Measurements from ENCODE around the gene EXOC6B.
"Not testable (repeated sequence)": the region's sequence is repeated elsewhere in the genome, so short reads cannot be mapped to it uniquely, and the experiment has no call there.

EXOC6B gene

DNA sequence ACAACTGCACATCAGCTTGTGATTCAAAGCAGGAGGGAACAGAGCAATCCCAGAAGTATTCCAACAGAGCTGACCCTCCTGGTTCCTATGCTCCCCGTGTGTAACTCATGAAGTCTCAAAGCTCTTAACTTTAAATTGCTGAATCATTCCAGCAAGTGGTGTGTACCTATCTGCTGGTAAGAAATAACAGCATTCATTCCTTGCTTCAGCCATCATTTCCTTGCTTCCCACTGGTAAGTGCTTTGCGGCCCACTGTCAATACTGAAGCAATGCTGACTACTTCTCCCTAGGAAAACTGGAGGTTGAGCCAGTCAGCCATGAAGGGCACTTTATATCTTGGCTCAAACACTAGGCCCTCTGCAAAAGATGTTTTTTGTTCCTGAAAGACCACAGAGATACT is 222.4 kb downstream of the EXOC6B start:
- no peaks in the 10 kb centered on the region for H3K27me3 Mint-ChIP-seq
- peaks cover 4% of the 10 kb centered on the region for H3K36me3 Mint-ChIP-seq
- H3K4me3 Mint-ChIP-seq, result no peak overlapping the region
- H3K27ac Mint-ChIP-seq, result no peak overlapping the region
- no peaks in the 10 kb centered on the region for H3K9me3 Mint-ChIP-seq
- peaks cover 14% of the 10 kb centered on the region for H3K4me1 Mint-ChIP-seq

DNA sequence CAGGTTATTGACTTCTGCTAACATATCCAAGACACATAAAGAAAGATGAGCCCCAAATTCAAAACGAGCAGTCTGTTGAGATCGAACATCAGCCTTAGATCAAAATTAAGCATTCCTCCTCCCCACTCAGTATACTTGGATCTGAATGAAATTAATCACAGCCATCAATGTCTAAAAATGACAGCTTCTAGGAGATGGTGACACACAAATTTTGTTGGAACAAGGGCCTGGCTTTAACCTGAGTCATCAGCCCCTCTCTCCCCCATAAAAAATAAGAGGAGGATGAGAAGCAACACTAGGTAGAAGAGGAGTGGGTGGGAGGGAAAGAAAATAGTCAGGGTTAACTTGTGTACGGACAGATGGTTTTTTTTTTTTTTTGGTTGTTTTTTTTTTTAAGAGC is 223.1 kb downstream of the EXOC6B start:
- Mint-ChIP-seq H3K4me1 (peaks cover 14% of the 10 kb centered on the region), H3K36me3 (peaks cover 2% of the 10 kb centered on the region), H3K27me3 (no peaks in the 10 kb centered on the region), H3K9me3 (no peaks in the 10 kb centered on the region), H3K4me3 (no peak overlapping the region), H3K27ac (no peak overlapping the region)

DNA sequence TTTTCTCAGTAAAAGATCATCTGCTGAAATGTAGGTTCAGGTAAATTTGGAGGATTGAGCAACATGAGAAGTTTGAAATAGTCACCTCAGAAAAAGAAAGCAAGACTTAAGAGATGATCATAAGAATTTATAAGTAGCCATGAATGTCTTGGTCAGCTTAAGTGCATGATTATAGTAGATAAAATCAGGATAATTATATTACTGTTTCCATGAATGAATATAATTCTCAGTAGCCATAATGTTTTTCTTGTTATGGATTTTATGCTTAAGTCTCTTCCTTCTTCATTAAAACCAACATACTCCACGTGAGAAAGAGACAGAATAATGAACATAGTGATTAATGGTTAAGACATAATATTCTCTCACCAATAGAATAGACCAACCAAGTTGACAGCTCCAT is 223.7 kb downstream of the EXOC6B start:
- Mint-ChIP-seq H3K9me3 (no peaks in the 10 kb centered on the region), H3K27ac (no peak overlapping the region), H3K4me1 (peaks cover 14% of the 10 kb centered on the region), H3K27me3 (no peaks in the 10 kb centered on the region), H3K4me3 (no peak overlapping the region), H3K36me3 (peaks cover under 1% of the 10 kb centered on the region)

- not testable (repeated sequence) for H3K27me3 Mint-ChIP-seq, H3K4me3 Mint-ChIP-seq, H3K4me1 Mint-ChIP-seq, H3K9me3 Mint-ChIP-seq, H3K27ac Mint-ChIP-seq, H3K36me3 Mint-ChIP-seq
These were observed 242.0 kb downstream of the EXOC6B start for GRCh38 chr2:72583836-72584235.

GRCh38 chr2:72583376-72583775 is 242.5 kb downstream of the EXOC6B start:
- Mint-ChIP-seq H3K4me3 (no peak overlapping the region), H3K4me1 (peaks cover 3% of the 10 kb centered on the region), H3K9me3 (no peaks in the 10 kb centered on the region), H3K27me3 (no peaks in the 10 kb centered on the region), H3K36me3 (peaks cover 9% of the 10 kb centered on the region), H3K27ac (no peak overlapping the region)

DNA sequence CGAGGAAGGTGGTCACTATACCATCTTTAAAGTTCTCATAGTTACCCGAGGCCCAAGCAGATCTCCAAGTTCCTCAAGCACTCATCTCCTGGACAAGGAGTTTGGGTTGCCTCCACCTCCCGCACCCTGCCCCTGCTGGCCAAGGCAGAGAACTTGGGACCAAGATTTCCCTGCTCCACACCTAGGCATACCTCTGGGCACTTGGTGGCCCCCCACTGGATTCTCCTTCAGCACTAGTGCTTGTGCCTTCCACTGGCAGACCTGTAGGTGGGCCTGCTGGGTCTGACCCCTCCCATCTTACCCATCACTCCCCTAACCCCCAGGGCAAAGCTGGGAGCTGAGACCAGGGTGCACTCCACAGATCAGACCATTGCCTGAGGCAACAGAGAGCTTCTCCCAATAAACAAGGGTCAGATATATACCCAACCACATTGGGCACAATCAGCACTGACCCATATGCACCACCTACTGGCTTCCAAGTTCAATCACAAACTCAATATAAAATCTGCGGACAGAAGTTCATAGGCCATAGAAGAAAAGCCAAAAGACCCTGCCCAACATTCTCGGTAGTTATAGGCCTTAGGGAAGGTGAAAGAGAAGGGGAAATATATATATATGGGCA is 244.2 kb downstream of the EXOC6B start:
- peaks cover 3% of the 10 kb centered on the region for H3K4me1 Mint-ChIP-seq
- no peaks in the 10 kb centered on the region for H3K9me3 Mint-ChIP-seq
- H3K36me3 Mint-ChIP-seq, result peaks cover 8% of the 10 kb centered on the region
- H3K4me3 Mint-ChIP-seq, result no peak overlapping the region
- H3K27ac Mint-ChIP-seq, result no peak overlapping the region
- H3K27me3 Mint-ChIP-seq, result no peaks in the 10 kb centered on the region

DNA sequence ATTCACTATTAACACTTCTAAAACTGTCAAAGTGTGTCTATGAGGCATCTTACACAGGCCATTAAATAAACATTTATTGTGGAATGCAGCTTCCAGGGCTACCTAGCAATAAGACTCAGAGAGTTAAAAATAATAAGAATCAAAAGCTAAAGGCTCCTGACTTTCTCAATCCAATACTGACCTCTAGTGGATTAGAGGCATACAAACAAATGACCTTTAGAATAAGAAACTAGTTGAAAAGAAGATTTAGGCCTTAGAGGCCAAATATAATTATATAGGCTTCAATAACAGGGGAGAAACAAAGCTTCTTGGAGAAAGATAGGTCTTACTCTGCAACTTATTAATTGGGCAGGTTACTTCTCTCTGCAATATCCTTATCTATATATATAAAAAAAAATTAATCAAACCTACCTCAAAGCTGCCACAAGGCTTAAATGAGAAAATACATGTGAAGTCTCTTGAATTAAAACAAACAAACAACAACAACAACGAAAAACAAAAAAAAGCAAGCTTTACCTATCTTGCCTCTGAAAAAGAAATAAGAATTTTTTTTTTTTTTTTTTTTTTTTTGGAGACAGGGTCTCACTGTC is 246.1 kb downstream of the EXOC6B start:
- Mint-ChIP-seq H3K36me3 (peaks cover 3% of the 10 kb centered on the region), H3K27ac (no peak overlapping the region), H3K9me3 (no peaks in the 10 kb centered on the region), H3K4me3 (no peak overlapping the region), H3K4me1 (peaks cover under 1% of the 10 kb centered on the region), H3K27me3 (no peaks in the 10 kb centered on the region)

DNA sequence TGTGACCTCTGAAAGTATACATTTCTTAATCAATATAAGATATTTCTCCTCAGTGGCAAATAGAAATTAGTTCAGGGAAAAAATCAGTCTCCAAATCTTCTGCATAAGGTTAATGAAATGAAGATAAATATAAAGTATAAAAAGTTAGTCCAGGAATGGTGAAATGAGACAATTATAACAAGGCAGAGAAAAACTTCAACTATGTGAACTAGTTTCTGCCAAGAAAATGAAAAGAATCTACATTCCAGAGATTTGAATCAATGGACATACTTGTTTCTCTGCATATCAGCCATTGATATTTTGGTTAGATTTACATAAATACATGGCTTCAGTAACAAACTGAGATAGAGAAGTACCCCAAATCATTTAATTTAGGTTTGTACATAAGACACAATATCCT is 249.0 kb downstream of the EXOC6B start:
- Mint-ChIP-seq H3K9me3 (no peaks in the 10 kb centered on the region), H3K27me3 (no peaks in the 10 kb centered on the region), H3K27ac (no peak overlapping the region), H3K36me3 (peaks cover 4% of the 10 kb centered on the region), H3K4me1 (no peaks in the 10 kb centered on the region), H3K4me3 (no peak overlapping the region)

DNA sequence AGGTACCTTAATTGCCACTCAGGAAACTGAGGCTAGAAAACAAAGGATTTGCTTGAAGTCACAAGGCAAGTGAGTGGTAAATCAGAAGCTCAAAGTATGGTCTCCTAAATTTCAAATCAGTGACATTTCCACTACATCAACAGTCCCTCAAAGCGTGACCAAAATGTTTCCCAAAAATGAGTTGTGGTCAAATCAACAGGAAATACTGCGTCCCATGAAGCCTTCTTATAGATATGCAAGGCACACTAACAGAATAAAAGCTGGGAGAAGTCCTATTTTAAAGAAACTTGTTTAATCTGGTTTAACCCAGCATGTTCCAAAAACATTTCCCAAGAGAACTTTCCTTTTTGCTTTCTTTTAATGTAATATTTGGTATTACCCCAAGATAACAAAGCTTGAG is 249.4 kb downstream of the EXOC6B start:
- no peak overlapping the region for H3K27ac Mint-ChIP-seq
- H3K27me3 Mint-ChIP-seq, result no peaks in the 10 kb centered on the region
- no peaks in the 10 kb centered on the region for H3K4me1 Mint-ChIP-seq
- no peaks in the 10 kb centered on the region for H3K9me3 Mint-ChIP-seq
- no peak overlapping the region for H3K4me3 Mint-ChIP-seq
- peaks cover 4% of the 10 kb centered on the region for H3K36me3 Mint-ChIP-seq

GRCh38 chr2:72574886-72575285 is 250.9 kb downstream of the EXOC6B start:
- Mint-ChIP-seq H3K4me1 (no peaks in the 10 kb centered on the region), H3K27ac (no peak overlapping the region), H3K9me3 (no peaks in the 10 kb centered on the region), H3K4me3 (no peak overlapping the region), H3K27me3 (no peaks in the 10 kb centered on the region), H3K36me3 (peaks cover 4% of the 10 kb centered on the region)

DNA sequence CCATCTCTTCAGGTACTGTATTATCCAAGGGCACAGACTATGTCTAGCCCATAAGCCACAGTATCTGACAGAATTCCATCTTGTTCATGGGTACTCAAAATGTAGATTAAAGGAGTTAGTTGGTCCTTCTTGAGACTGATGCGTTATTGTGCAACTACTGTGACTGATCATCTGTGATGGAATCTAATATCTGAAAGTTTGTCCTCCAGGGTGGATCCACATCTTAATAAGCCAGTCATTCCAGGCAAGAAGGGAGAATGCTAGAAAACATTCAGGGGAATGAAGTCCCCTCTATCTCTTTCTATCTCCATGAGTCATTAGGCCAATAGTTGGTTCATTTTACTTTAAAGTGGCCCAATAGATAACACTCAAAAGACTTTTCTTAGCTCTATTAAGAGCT is 252.6 kb downstream of the EXOC6B start:
- H3K27me3 Mint-ChIP-seq, result no peaks in the 10 kb centered on the region
- H3K36me3 Mint-ChIP-seq, result peaks cover 4% of the 10 kb centered on the region
- no peak overlapping the region for H3K4me3 Mint-ChIP-seq
- no peaks in the 10 kb centered on the region for H3K9me3 Mint-ChIP-seq
- H3K27ac Mint-ChIP-seq, result no peak overlapping the region
- no peaks in the 10 kb centered on the region for H3K4me1 Mint-ChIP-seq

DNA sequence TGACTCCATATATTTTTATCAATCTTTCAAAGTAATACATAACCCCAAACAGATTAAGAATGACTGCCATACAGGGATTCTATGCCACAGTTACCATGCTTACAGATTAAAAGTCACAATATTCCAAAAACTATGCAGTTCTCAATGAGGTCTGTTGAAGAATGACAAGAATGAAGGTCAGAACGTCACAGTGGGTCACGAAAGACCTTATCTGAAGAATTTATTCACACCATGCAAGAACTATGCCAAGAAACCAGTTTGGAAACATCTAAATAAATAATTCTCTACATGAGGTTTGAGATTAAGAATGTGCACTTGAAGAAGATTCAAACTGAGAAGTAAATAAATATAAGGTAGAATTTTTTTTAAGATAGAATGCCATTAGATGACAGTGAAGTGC is 253.3 kb downstream of the EXOC6B start:
- no peaks in the 10 kb centered on the region for H3K4me1 Mint-ChIP-seq

GRCh38 chr2:72570413-72570812 is 255.4 kb downstream of the EXOC6B start:
- no peak overlapping the region for H3K27ac Mint-ChIP-seq
- H3K9me3 Mint-ChIP-seq, result no peaks in the 10 kb centered on the region
- H3K4me1 Mint-ChIP-seq, result no peaks in the 10 kb centered on the region
- H3K36me3 Mint-ChIP-seq, result peaks cover 9% of the 10 kb centered on the region
- H3K4me3 Mint-ChIP-seq, result no peak overlapping the region
- H3K27me3 Mint-ChIP-seq, result no peaks in the 10 kb centered on the region

More for the DNA sequence above, 253.3 kb downstream of the EXOC6B start:
- no peak overlapping the region for H3K4me3 Mint-ChIP-seq
- H3K27ac Mint-ChIP-seq, result no peak overlapping the region
- H3K9me3 Mint-ChIP-seq, result no peaks in the 10 kb centered on the region
- no peaks in the 10 kb centered on the region for H3K27me3 Mint-ChIP-seq
- peaks cover 8% of the 10 kb centered on the region for H3K36me3 Mint-ChIP-seq

DNA sequence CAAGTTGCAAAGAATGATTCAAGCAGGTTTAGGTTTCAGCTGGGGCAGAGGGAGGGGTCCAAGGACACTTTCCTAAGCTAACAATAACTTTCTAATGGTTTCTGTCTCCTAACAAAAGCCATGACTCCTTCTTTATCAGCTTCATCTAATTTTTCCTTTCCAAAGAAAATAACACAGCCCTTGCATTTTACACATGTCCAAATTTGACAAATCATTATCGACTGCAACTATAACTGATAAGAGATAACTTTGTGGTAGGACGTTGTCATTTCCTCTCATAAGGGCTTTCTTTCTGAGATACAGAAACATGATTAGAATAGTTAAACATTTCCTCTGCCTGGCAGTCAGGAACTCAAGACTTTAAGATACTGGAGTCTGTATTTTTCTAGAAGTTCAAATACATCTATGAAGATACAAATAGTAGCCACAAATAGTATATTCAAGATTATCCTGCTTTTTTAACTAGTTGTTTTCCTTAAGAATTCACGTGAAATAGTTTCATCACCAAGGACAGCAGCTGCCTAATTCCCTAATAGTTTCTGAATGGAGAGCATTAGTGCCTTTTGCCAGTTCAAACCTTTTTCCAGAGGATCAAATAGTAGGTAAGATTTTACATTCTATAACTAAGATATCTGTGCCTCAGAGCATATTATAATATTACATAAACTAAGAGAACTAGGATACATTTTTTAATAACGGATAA is 263.2 kb downstream of the EXOC6B start:
- Mint-ChIP-seq H3K27me3 (no peaks in the 10 kb centered on the region), H3K27ac (no peak overlapping the region), H3K9me3 (peaks cover 5% of the 10 kb centered on the region), H3K4me1 (peaks cover 4% of the 10 kb centered on the region), H3K36me3 (peaks cover 12% of the 10 kb centered on the region), H3K4me3 (no peak overlapping the region)

GRCh38 chr2:72561621-72562318 is 264.1 kb downstream of the EXOC6B start:
- H3K27ac Mint-ChIP-seq, result no peak overlapping the region
- peaks cover 9% of the 10 kb centered on the region for H3K9me3 Mint-ChIP-seq
- H3K4me1 Mint-ChIP-seq, result peaks cover 4% of the 10 kb centered on the region
- H3K27me3 Mint-ChIP-seq, result no peaks in the 10 kb centered on the region
- no peak overlapping the region for H3K4me3 Mint-ChIP-seq
- H3K36me3 Mint-ChIP-seq, result peaks cover 16% of the 10 kb centered on the region

- Mint-ChIP-seq H3K4me1 (no peaks in the 10 kb centered on the region), H3K27ac (no peak overlapping the region), H3K9me3 (peaks cover 9% of the 10 kb centered on the region), H3K27me3 (no peaks in the 10 kb centered on the region), H3K36me3 (peaks cover 23% of the 10 kb centered on the region), H3K4me3 (no peak overlapping the region)
These were observed 269.9 kb downstream of the EXOC6B start for GRCh38 chr2:72555943-72556342.
